AG09319 (cell line): ENCODE data around the gene EPS8L3.

Experiments
- DNase-seq: peaks from one replicate; pipeline ENCODE4 v3.0.0-alpha.2; 2010; ENCODE audit warnings: low read depth; ENCODE audit errors: extremely low read depth
- CTCF ChIP-seq: IDR thresholded peaks from 2 replicates; pipeline ENCODE4 v1.5.1; 2011; ENCODE audit warnings: low read depth, mild to moderate bottlenecking, inconsistent platforms, low read length, moderate library complexity

The EPS8L3 gene

DNA sequence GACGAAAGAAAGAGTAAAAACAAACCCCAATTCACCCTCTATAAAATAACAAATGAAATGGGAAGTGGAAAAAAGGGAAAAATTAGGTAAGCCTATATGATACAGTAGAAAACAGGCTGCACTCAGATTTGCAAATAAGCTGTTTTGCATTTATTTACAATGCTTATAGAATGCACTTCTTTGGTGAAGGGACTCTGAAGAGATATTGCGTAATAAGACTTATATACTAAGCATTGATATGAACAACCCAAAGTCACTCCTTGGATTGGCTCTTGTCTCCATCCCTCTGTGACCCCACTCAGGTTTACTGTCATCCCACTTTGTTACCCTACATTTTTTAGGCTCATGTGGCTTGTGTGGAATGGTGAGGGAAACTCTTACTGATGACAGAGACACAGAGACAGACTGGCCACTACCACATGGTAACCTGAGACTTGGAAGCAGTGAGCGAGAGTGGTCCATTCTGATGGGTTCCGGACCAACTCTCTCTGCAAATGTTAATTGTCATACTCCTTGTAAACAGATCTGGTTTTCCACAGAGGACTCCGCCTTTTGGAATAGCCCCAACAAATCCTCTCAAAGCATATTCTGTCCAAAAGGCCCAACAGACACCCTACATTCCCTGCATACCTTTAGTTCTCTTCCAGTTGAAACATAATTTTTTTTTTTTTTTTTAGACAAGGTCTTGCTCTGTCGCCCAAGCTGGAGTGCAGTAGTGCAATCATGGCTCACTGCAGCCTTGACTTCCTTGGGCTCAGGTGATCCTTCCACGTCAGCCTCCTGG lies 40.6 kb downstream of the EPS8L3 start:
- DNase-seq, result no peak
- no peak for TF ChIP-seq CTCF

GRCh38 chr1:109721971-109722370 lies 41.8 kb downstream of the EPS8L3 start:
- DNase-seq, result no peak
- TF ChIP-seq CTCF, result no peak

GRCh38 chr1:109721042-109721441 lies 42.7 kb downstream of the EPS8L3 start:
- DNase-seq, result no peak
- no peak for TF ChIP-seq CTCF

- TF ChIP-seq CTCF, result no peak
- no peak for DNase-seq
Measured at GRCh38 chr1:109719337-109719837, 44.3 kb downstream of the EPS8L3 start.

- DNase-seq, result no peak
- no peak for TF ChIP-seq CTCF
Measured at GRCh38 chr1:109718495-109718894, 45.2 kb downstream of the EPS8L3 start.

DNA sequence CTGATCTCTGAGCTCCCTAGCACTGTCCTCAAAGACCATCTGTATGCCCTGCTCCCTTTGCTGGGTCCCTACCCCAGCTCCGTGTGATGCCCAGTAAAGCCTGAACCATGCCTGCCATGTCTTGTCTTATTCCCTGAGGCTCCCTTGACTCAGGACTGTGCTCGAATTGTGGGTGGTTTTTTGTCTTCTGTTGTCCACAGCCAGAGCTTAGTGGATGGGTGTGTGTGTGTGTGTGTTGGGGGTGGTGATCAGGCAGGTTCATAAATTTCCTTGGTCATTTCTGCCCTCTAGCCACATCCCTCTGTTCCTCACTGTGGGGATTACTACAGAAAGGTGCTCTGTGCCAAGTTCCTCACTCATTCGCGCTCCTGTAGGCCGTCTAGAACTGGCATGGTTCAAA lies 46.0 kb downstream of the EPS8L3 start:
- TF ChIP-seq CTCF, result no peak
- no peak for DNase-seq

DNA sequence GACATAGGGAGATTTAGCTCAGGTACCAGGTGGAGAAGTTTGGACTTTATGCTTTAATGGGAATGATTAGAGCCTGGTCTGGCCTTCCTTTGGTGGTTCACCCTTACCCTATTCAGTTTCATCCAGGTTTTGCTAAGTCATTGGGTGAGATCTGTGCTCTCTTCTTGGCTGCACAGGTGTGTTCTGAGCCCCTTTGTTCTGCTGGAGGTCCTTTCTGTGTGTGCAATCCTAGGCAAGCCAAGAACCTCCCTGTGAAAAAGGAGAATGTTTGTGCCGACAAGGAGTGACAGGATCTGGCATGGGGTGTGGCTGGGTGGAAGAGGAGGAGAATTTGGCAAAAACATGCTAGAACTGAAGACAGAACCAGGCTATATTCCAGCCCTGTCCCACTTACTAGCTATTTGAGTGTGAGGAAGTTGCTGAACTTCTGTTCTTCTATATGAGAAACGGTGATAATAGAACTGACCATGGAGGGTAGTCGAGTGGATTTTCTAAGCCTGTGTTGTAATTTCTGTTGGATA lies 47.1 kb downstream of the EPS8L3 start:
- DNase-seq, result no peak
- TF ChIP-seq CTCF, result no peak
